GM21423 (cell line): ENCODE measurements around the gene DELE1.

Source experiments
- ATAC-seq: cut with Tn5 transposase; IDR thresholded peaks from one replicate; pipeline ENCODE4 v1.9.1; 2021; ENCODE audit warnings: mild to moderate bottlenecking, moderate library complexity; ENCODE audit not compliant: unreplicated experiment

Gene DELE1

GRCh38 chr5:141950207-141951005, 26.7 kb downstream of the DELE1 start:
- no peak for ATAC-seq

GRCh38 chr5:141951332-141951781, 27.7 kb downstream of the DELE1 start:
- peak; percentile 88 for ATAC-seq

- ATAC-seq: no peak
Measured at GRCh38 chr5:141952020-141952419, 28.3 kb downstream of the DELE1 start.

DNA sequence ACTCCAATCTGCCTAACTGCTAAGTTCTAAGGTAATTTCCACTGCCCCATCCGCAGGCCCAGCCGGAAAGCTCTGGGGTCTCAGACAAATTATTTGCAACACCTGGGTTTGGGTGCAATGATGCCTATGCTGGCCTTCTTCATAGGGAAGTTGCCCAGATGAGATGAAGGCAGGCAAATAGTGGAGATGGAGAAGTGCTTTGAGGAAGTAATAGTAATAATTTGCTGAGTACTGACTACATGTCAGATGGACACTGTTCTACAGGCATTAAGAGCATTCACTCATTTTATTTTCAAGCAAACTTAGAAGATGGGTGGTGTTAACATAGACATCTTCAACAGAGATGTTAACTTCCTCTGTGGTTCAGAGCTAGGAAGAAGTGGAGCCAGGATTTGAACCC, 30.5 kb downstream of the DELE1 start:
- no peak for ATAC-seq

GRCh38 chr5:141957367-141957996, 33.8 kb downstream of the DELE1 start:
- ATAC-seq: no peak

DNA sequence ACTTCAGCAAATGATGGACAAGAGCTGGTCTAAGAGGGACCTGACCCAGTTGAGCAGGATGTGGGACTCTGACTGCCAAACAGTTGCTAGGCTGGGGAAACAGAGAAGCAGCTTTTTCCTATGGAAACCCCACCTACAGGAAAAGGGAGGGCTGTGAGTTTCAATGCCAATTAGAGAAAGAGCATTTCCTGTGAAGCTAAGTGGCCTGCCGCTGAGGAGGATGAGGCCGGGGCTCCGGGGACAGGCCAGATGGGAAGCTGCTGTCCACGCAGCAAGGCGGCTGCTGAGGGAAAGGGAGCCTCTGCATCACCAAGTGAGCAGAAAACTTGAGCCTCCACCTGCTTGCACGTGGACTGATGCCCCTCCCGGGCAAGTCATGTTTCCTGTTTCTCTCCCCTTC, 34.4 kb downstream of the DELE1 start, which contains the start of gene PCDH12:
Gene PCDH12, minus strand, starts transcription at position 90 of the 400 bp plus-strand sequence. CDS start 351 bp downstream, outside the sequence.
- no peak for ATAC-seq

DNA sequence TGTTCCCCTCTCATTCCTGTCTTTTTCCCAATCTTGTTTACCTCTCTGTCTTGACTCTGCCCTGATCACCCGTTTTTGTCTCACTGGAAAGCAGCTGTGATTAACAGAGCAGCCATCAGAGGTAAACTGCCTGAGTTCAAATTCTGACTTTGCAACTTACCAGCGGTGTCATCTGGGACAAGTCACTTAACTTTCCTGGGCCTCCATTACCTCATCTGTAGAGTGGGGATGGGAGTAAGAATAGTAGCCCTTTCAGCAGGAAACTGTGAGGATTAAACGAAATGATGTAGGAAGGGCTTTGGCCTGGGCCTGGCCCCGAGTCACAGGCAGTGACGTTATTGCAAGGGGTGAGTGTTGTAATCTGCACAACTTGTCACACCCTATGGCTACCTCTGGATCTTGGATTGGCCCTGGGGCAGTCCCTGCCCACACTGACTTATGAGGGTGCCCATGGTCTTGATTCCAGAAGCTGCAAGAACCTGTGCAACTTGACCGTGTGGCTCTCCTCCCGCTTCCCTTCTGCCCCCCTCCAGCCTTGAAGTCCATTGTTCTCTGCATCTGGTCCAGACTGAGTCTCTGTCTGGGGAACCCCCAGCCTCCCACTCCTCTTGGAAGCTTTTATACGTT, 35.0 kb downstream of the DELE1 start:
- ATAC-seq: no peak

GRCh38 chr5:141960018-141960417, 36.3 kb downstream of the DELE1 start:
- no peak for ATAC-seq

DNA sequence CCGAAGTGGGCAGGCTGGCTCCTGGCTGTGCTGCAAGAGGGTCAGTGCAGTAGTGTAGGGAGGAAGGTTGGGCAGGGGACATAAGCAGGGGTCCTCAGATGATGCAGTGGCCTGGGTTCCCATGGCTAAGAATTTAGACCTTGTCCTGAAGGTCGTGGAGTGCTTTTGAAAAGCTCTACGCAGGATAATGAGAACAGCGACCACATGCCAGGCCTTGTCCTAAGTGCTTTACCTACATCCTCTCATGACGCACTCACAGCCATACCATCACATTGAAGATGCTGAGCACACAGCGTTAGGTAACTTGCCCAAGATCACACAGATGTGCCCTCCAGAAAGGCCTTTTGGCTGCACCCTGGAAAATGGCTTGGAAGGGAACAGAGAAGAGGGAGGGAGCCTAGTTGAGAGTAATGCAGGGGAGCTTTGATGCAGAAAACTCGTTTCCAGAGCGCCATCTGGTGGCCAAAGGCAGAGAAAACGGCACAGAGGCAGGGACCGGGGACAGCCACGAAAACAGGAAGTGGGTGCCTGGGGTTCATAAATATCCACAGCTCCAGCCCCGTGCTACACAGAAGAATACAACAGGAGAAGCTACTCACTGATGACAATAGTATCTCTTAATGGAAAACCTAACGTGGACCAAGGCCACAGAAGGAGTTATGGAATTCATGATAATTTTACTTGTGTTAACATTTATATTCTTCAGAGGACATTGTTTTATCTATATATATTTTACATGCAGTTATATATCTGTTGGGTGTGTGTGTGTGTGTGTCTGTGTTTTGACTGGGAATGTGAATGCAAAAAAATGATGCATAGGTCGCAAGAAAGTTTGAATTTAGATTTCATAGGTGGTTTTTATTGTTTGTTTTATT, 37.0 kb downstream of the DELE1 start:
- peak; percentile 92 for ATAC-seq

DNA sequence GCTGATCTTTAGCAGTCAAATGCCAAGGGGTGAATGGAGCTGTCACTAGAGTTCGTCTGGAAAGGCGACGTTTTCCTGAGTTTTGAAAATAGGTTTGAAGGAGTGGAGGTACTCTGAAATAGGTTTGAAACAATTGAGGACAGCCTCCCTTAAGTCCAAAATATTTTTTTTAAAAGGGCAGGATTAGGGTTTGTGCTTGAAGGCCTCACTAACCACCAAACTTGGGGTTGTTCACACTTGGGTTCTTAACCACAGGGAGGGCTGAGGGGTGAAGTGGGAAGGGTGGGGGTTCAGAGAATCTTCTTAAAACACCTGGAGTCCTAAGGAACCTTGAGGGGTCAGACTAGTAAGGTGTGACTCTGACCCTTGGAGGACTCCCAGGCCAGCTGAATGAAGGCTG, 37.8 kb downstream of the DELE1 start:
- ATAC-seq: no peak

DNA sequence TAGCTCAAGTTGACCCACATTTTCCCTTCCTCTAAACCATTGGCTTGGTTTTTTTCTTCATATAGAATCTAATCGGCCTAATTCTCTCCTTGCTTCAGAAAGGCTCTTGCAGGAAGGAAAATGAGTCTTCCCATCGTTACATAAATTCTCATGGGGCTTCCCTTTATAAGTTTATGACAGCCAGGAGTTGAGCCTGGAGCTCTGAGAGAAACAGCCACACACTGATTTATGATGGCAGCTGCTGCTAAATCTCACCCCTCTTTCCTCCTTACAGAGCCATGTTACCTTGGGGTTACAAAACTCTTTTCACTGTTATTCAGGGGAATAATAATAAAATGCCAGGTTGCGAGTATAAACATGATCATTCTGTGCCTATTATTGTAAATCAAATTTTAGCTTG, 40.0 kb downstream of the DELE1 start:
- no peak for ATAC-seq

- no peak for ATAC-seq
Measured at GRCh38 chr5:141965071-141965470, 41.4 kb downstream of the DELE1 start.

- ATAC-seq: no peak
Measured at GRCh38 chr5:141966275-141966962, 42.7 kb downstream of the DELE1 start.

DNA sequence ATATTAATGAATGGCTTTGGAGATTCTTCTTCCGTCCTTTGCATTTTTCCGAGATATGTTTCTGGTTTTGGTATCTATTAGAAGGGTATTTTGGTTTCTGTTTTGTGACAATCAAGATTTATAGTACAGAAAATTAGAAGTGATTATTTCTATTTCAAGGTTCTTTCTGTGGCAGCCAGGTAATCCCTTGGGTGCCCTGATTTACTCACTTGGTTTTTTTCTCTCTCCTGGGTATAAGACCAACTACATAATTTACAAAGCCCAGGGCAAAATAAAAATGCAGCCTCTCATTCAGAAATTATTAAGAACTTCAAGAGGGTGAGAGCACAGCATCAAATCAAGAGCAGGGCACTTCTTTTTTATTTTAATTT, 43.3 kb downstream of the DELE1 start:
- ATAC-seq: no peak

- ATAC-seq: peak; percentile 90
Measured at GRCh38 chr5:141968914-141969608, 45.4 kb downstream of the DELE1 start, which contains the start of gene RNF14. TSS of gene RNF14 (plus strand) at chr5:141969105. CDS start at chr5:141973589, 4,484 bp downstream.

- ATAC-seq: peak; percentile 56
Measured at GRCh38 chr5:141969783-141970771, 46.4 kb downstream of the DELE1 start.

- ATAC-seq: no peak
Measured at GRCh38 chr5:141973871-141974595, 50.4 kb downstream of the DELE1 start.

DNA sequence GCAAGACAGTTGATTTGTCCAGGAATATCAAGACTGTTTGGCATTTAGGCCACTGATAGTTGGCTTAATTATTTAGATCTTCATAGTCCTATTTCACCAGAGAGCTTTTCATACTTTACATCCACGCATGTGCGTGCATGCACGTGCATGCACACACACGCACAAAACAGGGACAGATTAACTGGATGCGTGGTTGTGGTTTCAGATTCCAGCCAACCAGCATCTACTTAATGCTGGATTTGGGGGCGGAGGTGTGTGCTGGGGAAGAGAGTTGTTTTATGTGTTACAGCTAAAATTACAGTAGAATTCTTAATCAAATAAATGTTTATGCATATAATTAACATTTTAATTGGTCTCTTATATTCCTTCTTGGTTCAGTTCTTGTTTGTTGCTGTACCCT, 52.5 kb downstream of the DELE1 start:
- ATAC-seq: no peak
